NCI-H1436 (cell line): ENCODE measurements around the gene ATXN7L3B.

ENCODE experiments used
- DNase-seq: peaks from one replicate; lab custom pipeline; 2025; lab: John Stamatoyannopoulos, UW

Gene ATXN7L3B

DNA sequence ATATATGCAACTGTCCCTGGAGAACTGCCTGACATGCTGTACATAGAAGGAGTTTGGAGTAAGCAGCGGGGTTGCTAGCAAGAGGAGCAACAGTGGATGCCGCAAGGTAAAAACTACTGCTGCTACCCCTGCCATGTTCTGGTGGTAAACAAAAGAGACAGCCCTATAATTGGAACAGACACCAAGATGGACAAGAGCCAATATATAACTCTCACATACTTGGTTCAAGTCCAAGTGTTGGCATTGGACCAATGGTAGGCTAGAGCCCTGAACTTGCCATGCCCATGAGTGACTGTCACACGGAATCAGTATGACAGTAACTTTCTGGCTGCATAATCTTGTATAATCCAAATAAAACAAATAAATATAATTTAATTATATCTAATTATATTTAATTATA lies 13.7 kb downstream of the ATXN7L3B start:
- DNase-seq: no peak

DNA sequence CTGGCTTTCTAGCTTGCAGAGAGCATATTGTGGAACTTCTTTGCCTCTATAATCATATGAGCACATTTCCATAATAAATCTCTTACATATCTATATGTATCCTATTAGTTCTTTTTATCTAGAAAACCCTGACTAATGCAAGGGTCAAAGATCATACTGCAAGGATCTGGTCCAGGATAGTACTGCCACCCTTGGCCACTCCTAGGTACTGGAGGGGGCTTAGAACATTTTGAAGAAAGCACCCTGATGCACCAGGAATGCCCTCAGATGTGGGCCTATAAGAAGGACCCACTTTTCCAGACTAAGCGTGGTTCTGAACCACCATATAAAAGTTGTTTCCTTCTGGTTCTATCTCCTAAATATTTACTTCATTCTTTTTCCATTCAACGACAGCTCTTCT lies 14.6 kb downstream of the ATXN7L3B start:
- DNase-seq: no peak

DNA sequence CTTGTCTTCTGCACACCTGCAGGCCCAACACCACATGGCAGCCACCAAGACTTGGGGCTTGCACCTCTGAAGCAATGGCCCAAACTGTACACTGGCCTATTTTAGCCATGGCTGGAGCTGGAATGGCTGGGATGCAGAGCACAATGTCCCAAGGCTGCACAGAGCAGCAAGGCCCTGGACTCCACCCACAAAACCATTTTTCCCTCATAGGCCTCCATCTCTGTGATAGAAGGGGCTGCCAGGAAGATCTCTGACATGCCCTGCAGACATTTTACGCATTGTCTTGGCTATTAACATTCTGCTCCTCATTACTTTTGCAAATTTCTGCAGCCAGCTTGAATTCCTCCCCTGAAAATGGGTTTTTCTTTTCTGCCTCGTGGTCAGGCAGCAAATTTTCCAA lies 22.1 kb downstream of the ATXN7L3B start:
- no peak for DNase-seq

DNA sequence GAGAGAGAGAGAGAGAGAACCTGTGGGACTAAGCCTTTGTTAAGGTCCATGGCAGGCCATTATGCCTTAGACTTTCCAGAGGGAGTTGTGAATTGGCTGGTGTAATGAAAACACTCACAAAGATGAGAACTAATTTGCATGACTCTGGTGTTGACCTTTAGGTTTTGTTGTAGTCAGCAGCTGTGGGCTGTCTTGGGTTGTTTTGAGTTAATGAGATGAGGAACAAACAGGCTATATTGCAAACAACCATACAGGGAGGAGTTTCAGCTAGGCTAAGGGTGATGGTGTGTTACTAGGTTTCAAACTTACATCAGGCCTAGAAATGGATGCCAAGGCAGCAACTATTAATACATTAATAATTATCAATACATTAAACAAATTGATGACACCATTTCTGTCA lies 26.3 kb downstream of the ATXN7L3B start:
- DNase-seq: no peak

DNA sequence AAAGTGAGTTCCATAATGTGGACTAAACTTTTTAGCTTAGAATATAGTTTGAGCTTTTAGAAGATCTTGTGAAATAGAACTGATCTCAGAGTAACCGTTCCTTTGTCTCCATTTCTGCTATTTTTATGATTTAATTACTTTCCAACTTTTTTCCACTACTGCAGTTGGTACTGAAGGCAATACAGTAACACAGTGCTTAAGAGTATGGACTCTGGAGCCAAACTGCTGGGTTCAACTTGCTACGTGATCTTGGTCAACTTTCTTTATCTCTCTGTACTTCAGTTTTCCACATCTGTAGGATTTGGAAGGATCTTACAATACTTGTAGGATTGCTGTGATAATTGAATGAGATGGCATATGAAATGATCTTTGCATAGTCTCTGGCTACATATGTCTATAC lies 40.9 kb downstream of the ATXN7L3B start:
- no peak for DNase-seq

DNA sequence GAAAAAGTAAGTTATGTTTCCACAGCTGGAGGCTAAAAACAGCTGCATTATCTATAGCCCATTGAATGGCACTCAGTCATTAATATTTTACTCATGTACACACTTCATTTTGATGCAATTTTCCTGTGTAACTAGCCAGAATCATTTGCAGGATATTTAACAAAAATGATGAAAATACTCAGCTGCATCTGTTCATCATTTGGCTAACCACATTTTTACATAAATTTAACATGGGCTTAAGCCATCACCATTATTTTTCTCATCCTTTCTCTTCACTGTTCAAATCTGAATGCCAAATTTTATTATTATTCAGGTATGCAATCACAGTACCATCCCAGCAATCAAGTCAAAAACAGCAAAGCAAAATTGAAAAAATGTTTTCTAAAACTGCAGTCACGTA lies 41.8 kb downstream of the ATXN7L3B start:
- no peak for DNase-seq

DNA sequence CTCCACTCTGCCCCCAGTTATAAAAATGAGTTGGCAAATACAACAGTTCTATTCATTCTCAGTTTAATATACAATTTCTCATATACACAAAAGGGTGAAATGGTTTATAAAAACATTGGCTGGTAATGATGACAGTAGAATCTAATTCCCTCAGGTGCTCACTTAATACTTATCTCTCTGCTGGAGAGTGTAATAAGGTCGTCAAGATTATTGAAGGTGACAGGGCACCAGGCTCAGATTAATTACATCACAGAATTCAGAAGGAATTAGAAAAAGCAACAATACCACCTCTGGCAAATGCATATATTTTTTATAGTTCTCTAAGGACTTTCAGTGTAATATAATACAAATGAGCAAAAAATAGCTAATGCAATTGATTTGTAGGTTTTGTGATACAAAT lies 42.3 kb downstream of the ATXN7L3B start:
- DNase-seq: no peak

DNA sequence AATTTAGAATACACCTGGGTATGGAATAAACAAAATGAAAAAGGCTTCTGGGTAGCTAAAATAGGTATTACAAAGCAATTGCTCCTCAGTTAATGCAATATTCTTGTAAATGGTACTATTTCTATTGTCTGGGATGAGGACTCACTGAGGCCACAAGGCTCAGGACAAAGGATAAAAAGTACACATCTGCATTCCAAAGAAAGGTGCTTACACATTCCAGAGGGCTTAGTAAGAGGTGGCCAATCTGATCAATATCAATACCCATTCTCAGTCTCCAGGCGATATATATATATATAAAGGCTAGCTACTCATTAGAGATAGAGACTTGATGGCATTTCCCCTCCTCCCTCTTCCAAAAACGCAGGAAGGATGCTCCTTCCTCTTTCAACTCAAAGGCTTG lies 43.8 kb downstream of the ATXN7L3B start:
- no peak for DNase-seq

DNA sequence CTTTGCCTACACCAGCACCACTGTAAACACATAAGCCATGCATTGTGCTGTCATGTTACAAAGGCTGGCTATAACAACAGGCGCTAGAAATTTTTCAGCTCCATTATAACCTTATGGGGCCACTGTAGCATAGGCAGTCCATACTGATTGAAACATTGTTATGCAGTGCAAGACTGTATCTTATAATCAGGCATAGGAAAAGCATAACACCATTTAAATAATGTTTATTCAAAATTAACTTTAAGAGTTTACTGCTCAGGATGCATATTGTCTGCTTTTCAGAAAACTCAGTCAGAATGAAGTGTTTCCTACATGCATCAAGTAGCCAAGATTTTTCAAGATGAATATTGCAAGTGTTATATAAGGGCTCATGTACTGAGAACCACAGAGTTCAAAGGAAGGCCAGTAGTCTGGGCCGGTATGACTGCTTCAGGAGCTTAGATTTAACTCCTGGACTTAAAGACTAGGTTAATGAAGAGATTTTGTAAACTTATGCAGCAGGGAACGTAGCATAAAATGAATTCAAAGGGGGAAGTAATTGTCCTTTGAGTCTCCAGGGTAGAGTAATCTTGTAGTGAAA lies 46.9 kb downstream of the ATXN7L3B start:
- DNase-seq: no peak

DNA sequence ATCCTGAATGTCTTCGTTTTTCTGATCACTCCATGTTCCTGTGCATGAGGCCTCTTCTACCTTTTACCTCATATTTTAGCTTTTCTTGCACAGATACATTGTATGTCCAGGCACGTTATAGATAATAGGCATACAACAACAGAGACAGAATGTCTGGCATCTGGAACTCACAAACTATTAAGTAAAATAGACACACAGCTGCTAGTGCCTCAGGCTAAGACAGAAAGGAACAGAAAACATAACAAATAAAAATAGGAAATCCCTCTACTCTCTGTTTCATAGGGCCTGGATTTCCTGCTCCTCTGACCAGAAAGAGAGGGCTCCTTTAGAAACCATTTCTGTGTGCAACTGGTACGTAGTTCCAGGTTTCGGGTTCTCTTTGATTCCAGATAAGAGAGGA lies 48.6 kb downstream of the ATXN7L3B start:
- no peak for DNase-seq
